Skeletal muscle tissue (tissue), 4 donors: ENCODE results near the gene DTHD1. TPM values are rescaled to one million over a fixed set of nuclear protein-coding genes. Genes with fewer than 3 reads are reported as not detected.

ENCODE experiments used
- H3K27ac ChIP-seq: one replicate; pipeline ENCODE4 v1.7.0; 2013; ENCODE audit warnings: mild to moderate bottlenecking, low read depth, low read length, inconsistent platforms
- H3K27me3 ChIP-seq, 3 donors: one replicate each; pipeline ENCODE4 v1.7.0; 2013; ENCODE audit warnings: low read length in 3 of 3; ENCODE audit not compliant: control insufficient read depth in 3 of 3, insufficient read depth in 3 of 3
- H3K36me3 ChIP-seq, 3 donors: one replicate each; pipeline ENCODE4 v1.7.0; 2013; ENCODE audit warnings: low read length in 3 of 3; ENCODE audit not compliant: control insufficient read depth in 3 of 3, insufficient read depth in 3 of 3
- H3K4me1 ChIP-seq, 3 donors: one replicate each; pipeline ENCODE4 v1.7.0; 2013; ENCODE audit warnings: low read length in 3 of 3, mild to moderate bottlenecking in 3 of 3; ENCODE audit not compliant: control insufficient read depth in 3 of 3, insufficient read depth in 3 of 3
- H3K4me3 ChIP-seq, 3 donors: one replicate each; pipeline ENCODE4 v1.7.0; 2013; ENCODE audit warnings: low read length in 3 of 3
- H3K9ac ChIP-seq, 3 donors: one replicate each; pipeline ENCODE4 v1.7.0; 2013; ENCODE audit warnings: low read length in 3 of 3, mild to moderate bottlenecking in 3 of 3, moderate library complexity in 2 of 3, low read depth in 1 of 3
- H3K9me3 ChIP-seq, 3 donors: one replicate each; pipeline ENCODE4 v1.7.0; 2013; ENCODE audit warnings: low read length in 3 of 3; ENCODE audit not compliant: control insufficient read depth in 3 of 3
- total RNA-seq: library from RNA; depleted of rRNA; stranded (reverse); fragments of >200 nt; gene quantifications from one replicate; pipeline ENCODE4 v1.2.3, GENCODE V29; 2014
- donor health status: Osteomylitis.

The DTHD1 gene
- total RNA-seq, 1 donor from 2014 or later, result under 0.01 TPM

- Histone ChIP-seq H3K27me3 (no peaks in the 10 kb centered on the region), H3K4me1 (no peaks in the 10 kb centered on the region), H3K36me3 (no peaks in the 10 kb centered on the region), H3K27ac (no peak overlapping the region), H3K4me3 (no peak overlapping the region), H3K9me3 (no peaks in the 10 kb centered on the region), H3K9ac (no peak overlapping the region)
Observed at GRCh38 chr4:36286481-36286871, 5.1 kb downstream of the DTHD1 start.

GRCh38 chr4:36288731-36289426 is 7.5 kb downstream of the DTHD1 start:
- Histone ChIP-seq H3K9ac (no peak overlapping the region), H3K9me3 (no peaks in the 10 kb centered on the region), H3K4me3 (no peak overlapping the region), H3K4me1 (no peaks in the 10 kb centered on the region), H3K27ac (no peak overlapping the region), H3K36me3 (no peaks in the 10 kb centered on the region), H3K27me3 (no peaks in the 10 kb centered on the region)

GRCh38 chr4:36290641-36291040 is 9.2 kb downstream of the DTHD1 start:
- H3K9me3 ChIP-seq, result no peaks in the 10 kb centered on the region
- H3K4me1 ChIP-seq, result no peaks in the 10 kb centered on the region
- no peak overlapping the region for H3K9ac ChIP-seq
- H3K36me3 ChIP-seq, result no peaks in the 10 kb centered on the region
- H3K27ac ChIP-seq, result no peak overlapping the region
- H3K4me3 ChIP-seq, result no peak overlapping the region
- no peaks in the 10 kb centered on the region for H3K27me3 ChIP-seq

GRCh38 chr4:36292556-36293188 is 11.3 kb downstream of the DTHD1 start:
- no peak overlapping the region for H3K27ac ChIP-seq
- no peaks in the 10 kb centered on the region for H3K36me3 ChIP-seq
- H3K4me3 ChIP-seq, result no peak overlapping the region
- H3K9ac ChIP-seq, result no peak overlapping the region
- no peaks in the 10 kb centered on the region for H3K27me3 ChIP-seq
- H3K4me1 ChIP-seq, result no peaks in the 10 kb centered on the region
- no peaks in the 10 kb centered on the region for H3K9me3 ChIP-seq

GRCh38 chr4:36301127-36301526 is 19.7 kb downstream of the DTHD1 start:
- Histone ChIP-seq H3K27ac (no peak overlapping the region), H3K4me1 (no peaks in the 10 kb centered on the region), H3K9me3 (no peaks in the 10 kb centered on the region)

GRCh38 chr4:36303426-36304137 is 22.2 kb downstream of the DTHD1 start:
- H3K27ac ChIP-seq, result no peak overlapping the region
- no peaks in the 10 kb centered on the region for H3K27me3 ChIP-seq
- no peak overlapping the region for H3K4me3 ChIP-seq
- no peaks in the 10 kb centered on the region for H3K4me1 ChIP-seq
- H3K9me3 ChIP-seq, result no peaks in the 10 kb centered on the region
- no peaks in the 10 kb centered on the region for H3K36me3 ChIP-seq
- H3K9ac ChIP-seq, result no peak overlapping the region

More at GRCh38 chr4:36301127-36301526, 19.7 kb downstream of the DTHD1 start:
- Histone ChIP-seq H3K36me3 (no peaks in the 10 kb centered on the region), H3K9ac (no peak overlapping the region), H3K4me3 (no peak overlapping the region), H3K27me3 (no peaks in the 10 kb centered on the region)

GRCh38 chr4:36304138-36304681 is 22.8 kb downstream of the DTHD1 start:
- H3K27ac ChIP-seq, result no peak overlapping the region
- no peak overlapping the region for H3K9ac ChIP-seq
- no peaks in the 10 kb centered on the region for H3K36me3 ChIP-seq
- no peaks in the 10 kb centered on the region for H3K27me3 ChIP-seq
- H3K9me3 ChIP-seq, result no peaks in the 10 kb centered on the region
- no peaks in the 10 kb centered on the region for H3K4me1 ChIP-seq
- no peak overlapping the region for H3K4me3 ChIP-seq

- no peaks in the 10 kb centered on the region for H3K27me3 ChIP-seq
- H3K27ac ChIP-seq, result no peak overlapping the region
- no peaks in the 10 kb centered on the region for H3K9me3 ChIP-seq
- H3K4me1 ChIP-seq, result no peaks in the 10 kb centered on the region
- H3K4me3 ChIP-seq, result no peak overlapping the region
- no peak overlapping the region for H3K9ac ChIP-seq
- H3K36me3 ChIP-seq, result no peaks in the 10 kb centered on the region
Observed at GRCh38 chr4:36308150-36308549, 26.7 kb downstream of the DTHD1 start.

- H3K36me3 ChIP-seq, result no peaks in the 10 kb centered on the region
- no peaks in the 10 kb centered on the region for H3K4me1 ChIP-seq
- H3K27ac ChIP-seq, result no peak overlapping the region
- no peaks in the 10 kb centered on the region for H3K9me3 ChIP-seq
- H3K9ac ChIP-seq, result no peak overlapping the region
- no peak overlapping the region for H3K4me3 ChIP-seq
- H3K27me3 ChIP-seq, result no peaks in the 10 kb centered on the region
Observed at GRCh38 chr4:36310216-36310615, 28.8 kb downstream of the DTHD1 start.

- no peak overlapping the region for H3K4me3 ChIP-seq
- no peaks in the 10 kb centered on the region for H3K36me3 ChIP-seq
- H3K4me1 ChIP-seq, result no peaks in the 10 kb centered on the region
- no peak overlapping the region for H3K27ac ChIP-seq
- H3K9ac ChIP-seq, result no peak overlapping the region
- H3K9me3 ChIP-seq, result no peaks in the 10 kb centered on the region
- no peaks in the 10 kb centered on the region for H3K27me3 ChIP-seq
Observed at GRCh38 chr4:36310793-36311192, 29.4 kb downstream of the DTHD1 start.
